ENCODE results near the gene LGI4.

- TF ChIP-seq CTCF (IDR thresholded peaks at IDR 0.05) (no peak), POLR2A (IDR thresholded peaks at IDR 0.05) (no peak)
These were observed at the start of gene LGI4 for GRCh38 chr19:35134601-35135242.
